Measurements from ENCODE around the gene DSCAML1.

The DSCAML1 gene

GRCh38 chr11:117481885-117482284 is 315.1 kb downstream of the DSCAML1 start:
- DNase-seq = no peak

- DNase-seq = no peak
Measured at GRCh38 chr11:117481036-117481435, 316.0 kb downstream of the DSCAML1 start.

GRCh38 chr11:117480221-117480620 is 316.8 kb downstream of the DSCAML1 start:
- no peak for DNase-seq

GRCh38 chr11:117479372-117479771 is 317.6 kb downstream of the DSCAML1 start:
- DNase-seq = no peak

GRCh38 chr11:117478926-117479325 is 318.1 kb downstream of the DSCAML1 start:
- peak in 1 of 2 experiments; percentile 23 for DNase-seq

GRCh38 chr11:117478126-117478860 is 318.7 kb downstream of the DSCAML1 start:
- no peak for DNase-seq

GRCh38 chr11:117477721-117478120 is 319.3 kb downstream of the DSCAML1 start:
- DNase-seq = no peak

GRCh38 chr11:117476531-117477142 is 320.4 kb downstream of the DSCAML1 start:
- DNase-seq = no peak

GRCh38 chr11:117475716-117476530 is 321.1 kb downstream of the DSCAML1 start:
- DNase-seq = no peak

- no peak for DNase-seq
Measured at GRCh38 chr11:117473481-117474091, 323.4 kb downstream of the DSCAML1 start.

- DNase-seq = no peak
Measured at GRCh38 chr11:117471776-117472175, 325.2 kb downstream of the DSCAML1 start.

GRCh38 chr11:117470576-117470975 is 326.4 kb downstream of the DSCAML1 start:
- no peak for DNase-seq

GRCh38 chr11:117468888-117469287 is 328.1 kb downstream of the DSCAML1 start:
- no peak for DNase-seq

- DNase-seq = no peak
Measured at GRCh38 chr11:117467770-117468169, 329.2 kb downstream of the DSCAML1 start.

- DNase-seq = no peak
Measured at GRCh38 chr11:117466966-117467365, 330.1 kb downstream of the DSCAML1 start.

GRCh38 chr11:117465236-117465997 is 331.6 kb downstream of the DSCAML1 start:
- DNase-seq = no peak

- DNase-seq = no peak
Measured at GRCh38 chr11:117464778-117465177, 332.2 kb downstream of the DSCAML1 start.

GRCh38 chr11:117462864-117463247 is 334.2 kb downstream of the DSCAML1 start:
- DNase-seq = no peak

GRCh38 chr11:117462183-117462863 is 334.7 kb downstream of the DSCAML1 start:
- DNase-seq = no peak

GRCh38 chr11:117461396-117462182 is 335.4 kb downstream of the DSCAML1 start:
- no peak for DNase-seq

GRCh38 chr11:117459979-117460300 is 337.1 kb downstream of the DSCAML1 start:
- DNase-seq = no peak
